Thoracic aorta (tissue), 2 donors: ENCODE data around the gene CCDC88C. TPM values are rescaled to one million over a fixed set of nuclear protein-coding genes. Genes with fewer than 3 reads are reported as not detected.

Experiments used
- ATAC-seq: fragments of 150-250 bp; one replicate; pipeline ENCODE4 v1.8.0; 2017; ENCODE audit warnings: low read depth; ENCODE audit not compliant: insufficient number of reproducible peaks, low FRiP score
- DNase-seq: peaks from one replicate; pipeline ENCODE4 v3.0.0-alpha.2; 2020; ENCODE audit warnings: low spot score
- H3K27ac ChIP-seq, 2 donors: fragments of 200-600 bp; sonication (generic); 1 replicate in 1 of 2; 2 replicates in 1 of 2; pipeline ENCODE4 v1.5.1; 2016; ENCODE audit warnings: mild to moderate bottlenecking in 2 of 2, moderate library complexity in 2 of 2
- H3K27me3 ChIP-seq: fragments of 200-600 bp; sonication (generic); replicated peaks from 2 replicates; pipeline ENCODE4 v1.6.0; 2016; ENCODE audit warnings: mild to moderate bottlenecking; ENCODE audit not compliant: insufficient read depth
- H3K36me3 ChIP-seq: fragments of 200-600 bp; sonication (generic); one replicate; pipeline ENCODE4 v1.5.1; 2016
- H3K4me1 ChIP-seq, 2 donors: fragments of 200-600 bp; sonication (generic); 1 replicate in 1 of 2; 2 replicates in 1 of 2; pipeline versions ENCODE4 v1.5.1 to v1.6.0; 2016; ENCODE audit warnings: low read depth in 2 of 2, mild to moderate bottlenecking in 1 of 2; ENCODE audit not compliant: control insufficient read depth in 1 of 2
- H3K4me3 ChIP-seq: fragments of 200-600 bp; sonication (generic); 2 replicates; pipeline ENCODE4 v1.5.1; 2016; ENCODE audit warnings: mild to moderate bottlenecking
- H3K9me3 ChIP-seq: fragments of 200-600 bp; sonication (generic); 2 replicates; pipeline ENCODE4 v1.5.1; 2016
- CTCF ChIP-seq: fragments of 200-600 bp; sonication (generic); IDR thresholded peaks from one replicate; pipeline ENCODE4 v1.5.1; 2019; ENCODE audit warnings: antibody characterized with exemption
- total RNA-seq, 2 donors: library from RNA; depleted of rRNA; stranded (reverse); fragments of >200 nt; gene quantifications; one replicate each; pipeline versions ENCODE4 v1.1.0 to v1.2.3, GENCODE V29; 2016

The CCDC88C gene
- total RNA-seq, 2 donors from 2014 or later = 3.7 to 11.5 TPM

GRCh38 chr14:91258011-91258618 lies 159.5 kb downstream of the CCDC88C start:
- DNase-seq = no peak
- H3K36me3 ChIP-seq = no peaks in the 10 kb centered on the region
- peaks cover 0 to 12% of the 10 kb centered on the region in 2 donors for H3K4me1 ChIP-seq

DNA sequence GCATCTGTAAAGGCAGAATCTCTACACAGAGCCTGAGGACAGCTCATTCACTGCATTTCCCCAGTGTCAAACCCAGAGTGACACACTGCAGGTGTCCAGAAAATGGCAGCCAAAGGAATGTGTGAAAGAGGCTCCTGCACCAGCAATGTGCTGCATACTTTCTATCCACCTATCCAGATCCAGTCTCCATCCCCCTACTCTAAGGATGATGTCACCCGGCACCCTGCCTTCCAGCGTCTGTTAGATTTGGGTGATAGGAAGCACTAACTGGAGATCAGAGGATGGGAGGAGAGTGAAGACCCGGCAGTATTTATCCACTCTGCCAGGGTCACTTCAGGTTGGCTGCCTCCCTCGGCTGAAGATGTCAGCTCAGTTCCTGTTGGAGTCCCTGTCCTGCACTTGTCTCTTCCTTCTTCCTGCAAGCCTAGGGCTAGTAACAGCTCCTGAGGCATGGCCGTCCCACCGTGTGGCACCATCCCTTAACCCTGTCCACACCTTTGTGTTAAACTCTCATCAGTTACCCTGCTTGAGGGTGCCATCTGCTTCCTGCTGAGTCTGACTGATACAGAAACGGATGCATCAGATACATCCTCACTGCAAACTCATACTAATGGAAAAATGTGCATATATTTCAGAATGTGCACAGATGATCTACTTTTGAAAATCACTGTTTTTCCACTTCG lies 160.2 kb downstream of the CCDC88C start:
- H3K9me3 ChIP-seq = no peaks in the 10 kb centered on the region
- TF ChIP-seq CTCF = no peak
- H3K27me3 ChIP-seq = no peaks in the 10 kb centered on the region
- H3K4me3 ChIP-seq = no peak overlapping the region
- H3K27ac ChIP-seq = no peak overlapping the region
- DNase-seq (no peak), ATAC-seq (no peak)
- no peaks in the 10 kb centered on the region for H3K36me3 ChIP-seq
- H3K4me1 ChIP-seq = peaks cover 2 to 18% of the 10 kb centered on the region in 2 donors

More at GRCh38 chr14:91258011-91258618, 159.5 kb downstream of the CCDC88C start:
- no peak overlapping the region for H3K4me3 ChIP-seq
- H3K27me3 ChIP-seq = no peaks in the 10 kb centered on the region
- ATAC-seq = peak; percentile 19
- no peak overlapping the region for H3K27ac ChIP-seq
- TF ChIP-seq CTCF = no peak
- H3K9me3 ChIP-seq = no peaks in the 10 kb centered on the region

DNA sequence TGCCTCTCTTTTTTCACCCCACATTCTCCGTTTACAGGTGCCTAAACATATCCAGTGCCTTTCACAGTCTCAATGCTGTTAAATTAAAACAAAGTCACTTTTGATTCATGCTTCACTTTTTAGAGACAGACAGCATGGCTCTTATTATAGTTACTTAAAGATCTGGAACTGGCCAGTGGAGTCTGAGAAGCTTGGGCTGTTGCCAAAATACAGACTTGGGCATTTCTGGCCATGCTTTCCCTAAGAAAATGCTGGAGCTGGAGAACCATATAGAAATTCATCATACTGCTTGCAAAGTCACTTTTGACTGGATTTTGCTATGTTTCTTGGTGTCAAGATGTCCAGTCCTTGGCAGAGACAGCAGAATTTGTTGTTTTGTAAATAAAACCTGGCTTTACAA lies 161.0 kb downstream of the CCDC88C start:
- H3K27ac ChIP-seq = no peak overlapping the region
- DNase-seq (no peak), ATAC-seq (no peak)
- no peaks in the 10 kb centered on the region for H3K9me3 ChIP-seq
- H3K4me3 ChIP-seq = no peak overlapping the region
- no peaks in the 10 kb centered on the region for H3K36me3 ChIP-seq
- no peak for TF ChIP-seq CTCF
- H3K4me1 ChIP-seq = peaks cover 2 to 18% of the 10 kb centered on the region in 2 donors
- H3K27me3 ChIP-seq = no peaks in the 10 kb centered on the region

DNA sequence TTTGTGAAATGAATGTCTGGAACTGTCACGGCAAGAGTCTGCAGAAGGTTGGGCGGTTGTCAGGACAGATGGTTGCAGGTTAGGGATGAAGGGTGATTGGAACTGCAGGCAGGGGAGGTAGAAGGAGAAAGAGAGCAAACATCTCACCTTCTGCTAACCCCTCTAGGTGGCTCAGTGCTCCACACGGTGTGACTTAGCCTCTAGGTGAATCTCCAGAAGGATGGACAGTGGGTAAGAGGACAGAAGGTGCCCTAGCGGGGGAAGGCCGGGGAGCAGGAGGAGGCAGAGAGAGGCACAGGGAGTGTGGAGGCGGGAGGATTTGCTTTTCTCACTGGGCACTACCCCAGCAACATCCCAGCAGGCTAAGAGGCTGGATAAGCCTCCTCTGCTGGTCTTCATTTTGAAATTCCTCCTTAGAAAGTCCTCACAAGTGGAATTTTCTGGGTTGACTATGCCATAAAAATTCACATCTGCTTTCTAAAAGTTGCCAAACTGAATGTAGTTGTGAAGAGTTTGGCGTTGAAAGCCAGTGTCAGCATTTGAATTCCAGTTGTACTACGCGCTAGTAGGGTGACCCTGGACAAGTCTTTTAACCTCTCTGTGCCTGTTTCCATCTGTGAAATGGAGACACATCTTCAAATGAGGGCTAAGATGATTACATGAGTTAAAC lies 162.5 kb downstream of the CCDC88C start:
- no peak for DNase-seq
- no peak for TF ChIP-seq CTCF
- no peak overlapping the region for H3K27ac ChIP-seq
- H3K4me3 ChIP-seq = no peak overlapping the region
- no peaks in the 10 kb centered on the region for H3K9me3 ChIP-seq
- peaks cover 2 to 18% of the 10 kb centered on the region in 2 donors for H3K4me1 ChIP-seq
- H3K27me3 ChIP-seq = no peaks in the 10 kb centered on the region
- no peak for ATAC-seq
- no peaks in the 10 kb centered on the region for H3K36me3 ChIP-seq

GRCh38 chr14:91254461-91254860 lies 163.2 kb downstream of the CCDC88C start:
- no peak overlapping the region for H3K27ac ChIP-seq
- no peaks in the 10 kb centered on the region for H3K27me3 ChIP-seq
- ATAC-seq (no peak), DNase-seq (no peak)
- no peaks in the 10 kb centered on the region for H3K36me3 ChIP-seq
- no peak for TF ChIP-seq CTCF
- H3K9me3 ChIP-seq = no peaks in the 10 kb centered on the region
- no peak overlapping the region for H3K4me3 ChIP-seq
- H3K4me1 ChIP-seq = peaks cover 2 to 18% of the 10 kb centered on the region in 2 donors
